Stimulated activated CD8-positive, alpha-beta memory T cell treated with anti-CD3 and anti-CD28 coated beads, Interleukin-12 subunit alpha, Interleukin-12 subunit beta, amount 100 ng/mL, for 24 hours (primary cell): Measurements from ENCODE around the gene TNIK.

Source experiments
- DNase-seq: peaks from one replicate; pipeline ENCODE4 v3.0.0-alpha.2; 2020; ENCODE audit errors: extremely low read depth

Gene TNIK

GRCh38 chr3:171189394-171190080 lies 270.7 kb downstream of the TNIK start:
- no peak for DNase-seq

DNA sequence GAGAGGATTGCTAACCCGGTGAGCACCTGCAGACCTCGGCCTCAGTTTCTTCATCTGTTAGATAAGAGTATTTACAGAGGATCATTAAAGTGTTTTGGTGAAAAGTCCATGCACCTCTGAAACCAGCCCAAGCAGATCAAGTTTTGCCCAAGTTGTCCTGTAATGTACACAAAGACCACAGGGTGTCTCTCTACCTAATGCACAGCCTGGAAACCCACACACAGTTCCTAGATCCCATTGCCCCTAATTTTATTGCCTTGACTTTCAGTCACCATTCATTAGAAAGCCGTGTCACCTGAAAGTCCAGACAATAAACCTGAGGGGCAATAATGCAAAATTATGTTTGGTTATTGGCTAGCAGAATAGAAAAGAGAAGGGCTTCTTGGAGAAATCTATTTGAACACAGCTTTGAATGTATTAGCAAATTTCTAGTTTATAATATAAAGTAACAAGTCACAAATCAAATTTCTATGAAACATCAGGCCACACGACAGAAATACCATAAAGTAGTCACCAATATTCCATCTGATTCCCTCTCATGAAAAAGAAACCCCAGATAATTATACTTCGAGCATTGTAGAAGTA lies 272.4 kb downstream of the TNIK start:
- no peak for DNase-seq

GRCh38 chr3:171186817-171187500 lies 273.2 kb downstream of the TNIK start:
- no peak for DNase-seq

DNA sequence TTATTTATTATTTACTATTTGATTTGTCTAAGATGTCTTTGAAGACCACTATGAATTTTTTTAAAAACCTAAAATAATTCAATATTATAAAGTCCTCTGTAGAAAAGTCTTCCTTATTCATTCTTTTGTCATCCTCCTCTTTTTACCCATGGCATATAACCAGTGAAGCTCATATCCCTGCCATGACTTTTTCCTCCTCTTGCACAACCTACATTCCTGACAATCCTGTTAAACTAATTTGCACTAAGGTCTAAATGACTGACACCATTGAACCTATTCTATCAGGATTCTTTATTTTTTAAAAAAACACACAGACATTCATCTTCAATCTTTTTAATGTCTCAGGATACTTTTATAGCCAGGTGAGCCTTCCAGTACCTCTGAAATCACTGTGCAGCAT lies 273.8 kb downstream of the TNIK start:
- DNase-seq: no peak

GRCh38 chr3:171185959-171186358 lies 274.2 kb downstream of the TNIK start:
- no peak for DNase-seq

DNA sequence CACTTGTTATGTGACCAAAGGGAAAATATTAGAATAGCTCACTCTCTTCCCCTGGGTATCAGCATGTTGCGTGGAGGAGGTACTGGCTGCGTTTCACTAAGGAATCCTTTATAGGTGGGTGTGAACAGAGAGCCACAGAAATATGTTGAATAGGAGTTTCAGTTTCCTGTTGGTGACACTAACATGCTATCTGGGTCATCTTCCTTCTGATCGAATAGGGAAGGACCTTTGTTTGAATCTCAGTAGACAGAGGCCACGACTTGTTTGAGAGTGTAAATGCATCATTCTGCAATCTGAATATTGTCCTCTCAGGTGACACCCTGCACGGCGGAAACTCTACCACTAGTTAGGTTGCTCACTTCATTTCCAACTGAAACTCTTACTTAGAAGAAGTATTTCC lies 275.8 kb downstream of the TNIK start:
- no peak for DNase-seq

- DNase-seq: no peak
Observed at GRCh38 chr3:171183042-171183441, 277.2 kb downstream of the TNIK start.

- no peak for DNase-seq
Observed at GRCh38 chr3:171181907-171182690, 278.1 kb downstream of the TNIK start.

DNA sequence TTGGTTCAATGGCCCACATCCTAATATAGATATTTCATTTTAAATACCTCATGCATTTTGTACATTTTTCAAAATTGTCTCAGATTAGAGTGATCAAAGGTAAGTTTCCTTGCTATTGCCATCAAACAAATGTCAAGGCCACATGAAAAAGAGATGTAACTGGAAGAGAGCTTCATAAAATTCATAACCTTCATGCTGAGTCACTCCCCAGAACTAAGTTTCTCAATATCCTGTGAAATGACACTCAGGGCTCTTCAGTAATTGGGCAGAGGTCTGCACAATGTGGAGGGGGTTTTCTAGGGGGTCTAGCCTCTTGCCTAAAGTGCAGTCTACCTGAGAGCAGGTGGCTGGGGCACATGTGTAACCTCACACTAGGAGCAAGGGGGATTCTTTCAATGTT lies 281.5 kb downstream of the TNIK start:
- no peak for DNase-seq

- no peak for DNase-seq
Observed at GRCh38 chr3:171177553-171177952, 282.7 kb downstream of the TNIK start.

DNA sequence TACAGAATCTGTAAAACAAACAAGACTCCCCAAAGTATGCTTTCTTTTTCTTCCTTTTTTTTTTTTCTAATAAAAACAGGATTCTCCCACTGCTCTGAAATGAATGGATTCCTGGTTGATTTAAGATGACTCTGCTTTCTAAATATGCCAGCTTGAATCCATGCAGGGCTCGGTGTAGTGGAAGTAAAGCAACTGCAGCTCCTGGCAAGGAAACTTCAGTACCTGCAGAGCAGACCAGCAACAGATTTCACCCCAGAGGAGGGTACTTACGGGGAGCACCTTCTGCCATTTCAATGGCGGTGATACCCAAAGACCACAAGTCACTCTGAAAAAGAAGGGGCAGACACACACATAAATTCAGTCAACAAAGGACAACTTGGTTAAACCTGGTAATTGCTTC lies 283.1 kb downstream of the TNIK start:
- no peak for DNase-seq

- no peak for DNase-seq
Observed at GRCh38 chr3:171176244-171176933, 283.8 kb downstream of the TNIK start.

DNA sequence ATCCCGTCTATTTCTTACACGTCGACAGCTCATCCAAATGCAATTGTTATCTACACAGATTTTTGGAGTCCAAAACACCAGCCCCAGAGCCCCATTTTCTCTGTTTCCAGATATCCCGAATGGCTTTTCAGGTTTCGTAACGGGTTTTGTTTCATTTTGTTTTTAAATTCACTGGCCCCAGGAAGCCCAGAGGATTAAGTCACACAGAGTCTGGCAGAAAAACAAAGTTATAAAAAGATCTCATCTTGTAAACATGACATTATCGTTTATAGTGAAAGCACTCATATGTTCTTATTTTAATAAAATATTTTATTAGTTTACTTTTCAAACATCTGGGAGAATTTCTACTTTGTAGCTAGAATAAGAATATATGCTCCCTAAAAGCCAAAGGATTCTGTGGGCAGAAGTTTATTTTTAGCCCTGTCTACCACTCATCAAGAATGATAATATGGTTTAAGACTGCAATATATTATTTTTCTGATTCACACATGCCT lies 284.4 kb downstream of the TNIK start:
- DNase-seq: no peak

DNA sequence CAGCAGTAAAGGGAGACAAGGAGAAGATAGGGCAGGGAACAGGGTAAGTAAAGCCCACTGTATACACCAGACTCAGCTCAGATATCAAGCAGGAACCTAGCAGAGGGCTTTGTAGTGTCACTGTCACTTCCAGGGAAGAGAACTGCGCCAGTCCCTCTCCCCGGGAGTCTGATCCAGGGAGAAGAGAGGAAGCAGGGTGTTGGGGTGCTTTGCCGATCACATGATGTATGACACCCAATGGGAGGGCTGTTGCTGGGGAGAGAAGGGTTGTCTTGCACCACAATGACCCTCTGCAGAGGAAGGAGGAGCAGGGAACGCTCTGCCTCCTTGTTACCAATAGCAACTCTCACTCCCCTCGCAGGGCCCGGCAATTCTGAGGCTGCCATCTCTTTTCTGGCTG lies 286.5 kb downstream of the TNIK start:
- no peak for DNase-seq

- no peak for DNase-seq
Observed at GRCh38 chr3:171172070-171172469, 288.1 kb downstream of the TNIK start.

- DNase-seq: no peak
Observed at GRCh38 chr3:171169866-171170265, 290.3 kb downstream of the TNIK start.

- no peak for DNase-seq
Observed at GRCh38 chr3:171169443-171169842, 290.8 kb downstream of the TNIK start.

GRCh38 chr3:171168551-171168950 lies 291.7 kb downstream of the TNIK start:
- no peak for DNase-seq

DNA sequence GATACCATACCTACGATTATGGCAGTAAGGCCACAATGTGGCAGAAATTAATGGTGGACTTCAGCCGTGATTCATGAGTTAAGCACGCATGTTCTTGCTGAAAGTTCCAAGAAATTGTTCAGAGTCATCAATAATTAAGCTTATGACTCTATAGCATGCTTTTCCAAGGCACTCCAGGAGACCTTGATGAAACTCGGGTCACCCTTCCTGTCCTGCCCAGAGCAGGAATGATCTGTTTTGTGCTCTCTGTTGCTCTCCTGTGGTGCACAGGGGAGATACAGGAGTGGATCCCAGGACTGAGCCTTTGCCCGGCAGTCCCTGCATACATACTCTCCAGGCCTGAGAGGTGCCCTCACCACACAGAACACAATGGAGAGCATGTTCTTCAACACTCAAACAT lies 292.1 kb downstream of the TNIK start:
- no peak for DNase-seq

- no peak for DNase-seq
Observed at GRCh38 chr3:171165983-171166382, 294.2 kb downstream of the TNIK start.

DNA sequence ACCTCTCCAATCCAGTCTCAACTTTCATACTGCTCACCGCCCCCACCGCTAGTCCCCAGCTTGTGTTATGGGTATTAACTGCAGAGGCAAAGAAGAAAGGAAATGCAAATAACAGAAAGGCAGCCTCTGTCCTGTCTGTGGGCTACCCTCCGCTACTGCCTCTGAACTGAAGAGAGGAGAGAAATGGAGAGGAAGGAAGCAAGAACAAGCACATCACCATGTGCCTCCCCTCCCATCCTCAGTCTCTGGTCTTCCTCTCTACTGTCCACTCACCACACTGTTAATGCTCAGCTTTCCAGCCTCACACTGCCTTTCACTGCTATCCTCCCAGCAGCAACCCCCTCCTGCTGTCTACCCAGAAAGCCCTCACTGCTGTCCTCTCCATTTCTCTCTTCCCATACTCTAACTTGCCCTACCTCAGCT lies 294.7 kb downstream of the TNIK start:
- no peak for DNase-seq

DNA sequence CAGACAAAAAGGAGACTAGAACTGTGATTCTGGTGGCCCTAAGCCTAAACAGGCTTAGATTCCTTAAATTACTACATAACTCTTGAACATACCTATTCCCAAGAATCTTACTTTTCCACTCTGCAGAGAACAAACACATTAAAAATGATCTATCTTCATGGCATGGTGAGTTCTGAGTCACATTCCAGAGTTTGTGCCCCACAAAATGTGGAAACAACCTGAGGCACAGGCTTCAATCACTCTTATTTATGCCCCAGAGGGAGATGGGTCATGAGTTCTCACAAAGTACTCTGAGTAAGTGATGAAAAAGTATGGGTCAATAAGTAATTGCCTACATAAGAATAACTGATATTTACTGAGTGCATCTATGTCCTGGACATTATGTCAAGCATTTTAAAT lies 296.1 kb downstream of the TNIK start:
- DNase-seq: no peak
